GM21360 (cell line): ENCODE results near the gene VPS13D.

ENCODE experiments used
- ATAC-seq: cut with Tn5 transposase; IDR thresholded peaks from one replicate; pipeline ENCODE4 v1.9.1; 2021; ENCODE audit warnings: mild to moderate bottlenecking, moderate library complexity; ENCODE audit not compliant: unreplicated experiment

Gene VPS13D

GRCh38 chr1:12480748-12481362 is 251.0 kb downstream of the VPS13D start:
- ATAC-seq: no peak

GRCh38 chr1:12481928-12482327 is 252.1 kb downstream of the VPS13D start:
- ATAC-seq: no peak

- ATAC-seq: no peak
These were observed 253.2 kb downstream of the VPS13D start for GRCh38 chr1:12482988-12483387.

- no peak for ATAC-seq
These were observed 255.6 kb downstream of the VPS13D start for GRCh38 chr1:12485231-12486058.

- ATAC-seq: no peak
These were observed 256.2 kb downstream of the VPS13D start for GRCh38 chr1:12486059-12486341.

GRCh38 chr1:12486401-12487005 is 256.7 kb downstream of the VPS13D start:
- ATAC-seq: no peak

- no peak for ATAC-seq
These were observed 257.7 kb downstream of the VPS13D start for GRCh38 chr1:12487520-12487919.

- ATAC-seq: no peak
These were observed 259.0 kb downstream of the VPS13D start for GRCh38 chr1:12488666-12489354.

- no peak for ATAC-seq
These were observed 260.8 kb downstream of the VPS13D start for GRCh38 chr1:12490532-12491142.

- no peak for ATAC-seq
These were observed 261.8 kb downstream of the VPS13D start for GRCh38 chr1:12491656-12492055.

GRCh38 chr1:12495725-12496124 is 265.9 kb downstream of the VPS13D start:
- no peak for ATAC-seq

- ATAC-seq: no peak
These were observed 266.5 kb downstream of the VPS13D start for GRCh38 chr1:12496154-12496961.

GRCh38 chr1:12499539-12500240 is 269.9 kb downstream of the VPS13D start:
- no peak for ATAC-seq

- no peak for ATAC-seq
These were observed 271.8 kb downstream of the VPS13D start for GRCh38 chr1:12501661-12502060.

GRCh38 chr1:12502336-12503109 is 272.7 kb downstream of the VPS13D start:
- ATAC-seq: no peak

- ATAC-seq: no peak
These were observed 273.9 kb downstream of the VPS13D start for GRCh38 chr1:12503709-12504108.

- no peak for ATAC-seq
These were observed 274.8 kb downstream of the VPS13D start for GRCh38 chr1:12504601-12505000.

GRCh38 chr1:12505231-12505630 is 275.4 kb downstream of the VPS13D start:
- ATAC-seq: no peak

GRCh38 chr1:12505639-12506280 is 275.9 kb downstream of the VPS13D start:
- ATAC-seq: no peak
